ENCODE measurements around the gene TRIL.

TRIL gene

GRCh38 chr7:28984217-28984616 is 26.1 kb upstream of the TRIL start (continued):
- TF ChIP-seq KLF8 (tag by site-specific recombination; IDR thresholded peaks at IDR 0.05) (no peak), ZNF621 (tag by site-specific recombination; IDR thresholded peaks at IDR 0.05) (no peak), ZNF302 (tag by site-specific recombination; IDR thresholded peaks at IDR 0.05; ENCODE audit: low read depth) (no peak), ATF2 (tag by site-specific recombination; IDR thresholded peaks at IDR 0.05; ENCODE audit: low read depth) (no peak), ZNF133 (tag by site-specific recombination; IDR thresholded peaks at IDR 0.05) (no peak), ZNF2 (tag by site-specific recombination; IDR thresholded peaks at IDR 0.05) (no peak), ZNF311 (tag by site-specific recombination; IDR thresholded peaks at IDR 0.05; ENCODE audit: borderline replicate concordance) (no peak), WT1 (tag by site-specific recombination; IDR thresholded peaks at IDR 0.05) (no peak), ZNF341 (tag by site-specific recombination; IDR thresholded peaks at IDR 0.05; ENCODE audit: low read depth) (no peak), ZNF623 (tag by site-specific recombination; IDR thresholded peaks at IDR 0.05) (no peak)
- TF ChIP-seq, protein P1, sequence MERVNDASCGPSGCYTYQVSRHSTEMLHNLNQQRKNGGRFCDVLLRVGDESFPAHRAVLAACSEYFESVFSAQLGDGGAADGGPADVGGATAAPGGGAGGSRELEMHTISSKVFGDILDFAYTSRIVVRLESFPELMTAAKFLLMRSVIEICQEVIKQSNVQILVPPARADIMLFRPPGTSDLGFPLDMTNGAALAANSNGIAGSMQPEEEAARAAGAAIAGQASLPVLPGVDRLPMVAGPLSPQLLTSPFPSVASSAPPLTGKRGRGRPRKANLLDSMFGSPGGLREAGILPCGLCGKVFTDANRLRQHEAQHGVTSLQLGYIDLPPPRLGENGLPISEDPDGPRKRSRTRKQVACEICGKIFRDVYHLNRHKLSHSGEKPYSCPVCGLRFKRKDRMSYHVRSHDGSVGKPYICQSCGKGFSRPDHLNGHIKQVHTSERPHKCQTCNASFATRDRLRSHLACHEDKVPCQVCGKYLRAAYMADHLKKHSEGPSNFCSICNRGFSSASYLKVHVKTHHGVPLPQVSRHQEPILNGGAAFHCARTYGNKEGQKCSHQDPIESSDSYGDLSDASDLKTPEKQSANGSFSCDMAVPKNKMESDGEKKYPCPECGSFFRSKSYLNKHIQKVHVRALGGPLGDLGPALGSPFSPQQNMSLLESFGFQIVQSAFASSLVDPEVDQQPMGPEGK (tag by site-specific recombination; IDR thresholded peaks at IDR 0.05), result no peak

DNA sequence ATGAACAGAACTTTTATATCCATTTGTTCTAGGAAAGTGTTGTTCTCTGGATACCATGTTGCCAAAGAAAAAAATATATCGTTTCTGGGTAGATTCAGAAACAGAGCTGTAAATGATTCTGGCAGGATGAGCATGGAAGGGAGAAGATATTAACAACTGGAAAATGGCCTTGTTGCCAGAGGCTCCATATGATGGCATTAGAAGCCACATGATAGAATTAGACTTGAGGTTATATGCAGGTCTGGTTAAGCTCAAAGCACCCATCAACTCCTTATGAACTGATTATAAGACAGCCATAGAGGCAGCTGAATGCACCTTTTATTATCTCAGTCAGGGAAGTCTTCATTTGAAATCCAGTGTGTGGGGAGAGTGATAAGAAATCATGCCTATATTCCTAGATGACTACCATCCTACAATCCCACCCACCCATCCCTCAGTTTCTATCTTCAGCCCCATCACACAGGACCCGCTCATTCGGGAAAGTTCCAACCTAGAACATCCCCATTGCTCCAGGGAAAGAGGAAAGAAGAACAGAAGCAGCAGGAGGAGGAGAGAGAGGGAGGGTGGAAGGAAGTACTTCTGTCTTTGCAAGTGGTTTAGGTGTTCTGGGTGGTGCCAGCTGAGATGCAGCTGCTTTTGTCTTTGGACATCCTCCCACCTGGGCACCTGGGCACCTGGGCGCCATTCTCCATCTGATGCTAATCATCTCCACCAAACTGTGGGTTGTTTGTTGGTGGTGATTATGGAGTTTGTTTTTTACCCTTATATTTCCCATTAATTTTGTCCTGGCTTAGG is 25.5 kb upstream of the TRIL start:
- ChIA-PET POLR2A (no interaction called here), CTCF (interaction anchor here (0.7 to 1.5 kb wide), 3 partner anchors 8 to 206 kb away, joined by 3 to 5 read pairs (median 3); no protein-coding TSS in a partner anchor)
- Histone ChIP-seq H3K36me3 (ENCODE audit: control insufficient read depth in 2 of 2, insufficient read depth in 1 of 2, low read length in 2 of 2) (no peaks in the 10 kb centered on the region), H3K27ac (ENCODE audit: extremely low read depth, low read depth, low read length) (no peak overlapping the region), H3K4me1 (ENCODE audit: control insufficient read depth, insufficient read depth, low read length) (no peaks in the 10 kb centered on the region; the same call in 1 of the 2 replicates), H3K9me3 (ENCODE audit: control insufficient read depth, insufficient read depth, low read depth, low read length) (no peaks in the 10 kb centered on the region), H3K4me3 (ENCODE audit: low read depth, low read length) (no peak overlapping the region)
- no peak for TF ChIP-seq KLF16 (tag by site-specific recombination; IDR thresholded peaks at IDR 0.05)
- TF ChIP-seq ZNF624 (tag by site-specific recombination; IDR thresholded peaks at IDR 0.05), result no peak
- no peak for TF ChIP-seq ZNF223 (tag by site-specific recombination; IDR thresholded peaks at IDR 0.05)
- TF ChIP-seq ZNF184 (tag by site-specific recombination; IDR thresholded peaks at IDR 0.05), result no peak
- TF ChIP-seq, protein P2, sequence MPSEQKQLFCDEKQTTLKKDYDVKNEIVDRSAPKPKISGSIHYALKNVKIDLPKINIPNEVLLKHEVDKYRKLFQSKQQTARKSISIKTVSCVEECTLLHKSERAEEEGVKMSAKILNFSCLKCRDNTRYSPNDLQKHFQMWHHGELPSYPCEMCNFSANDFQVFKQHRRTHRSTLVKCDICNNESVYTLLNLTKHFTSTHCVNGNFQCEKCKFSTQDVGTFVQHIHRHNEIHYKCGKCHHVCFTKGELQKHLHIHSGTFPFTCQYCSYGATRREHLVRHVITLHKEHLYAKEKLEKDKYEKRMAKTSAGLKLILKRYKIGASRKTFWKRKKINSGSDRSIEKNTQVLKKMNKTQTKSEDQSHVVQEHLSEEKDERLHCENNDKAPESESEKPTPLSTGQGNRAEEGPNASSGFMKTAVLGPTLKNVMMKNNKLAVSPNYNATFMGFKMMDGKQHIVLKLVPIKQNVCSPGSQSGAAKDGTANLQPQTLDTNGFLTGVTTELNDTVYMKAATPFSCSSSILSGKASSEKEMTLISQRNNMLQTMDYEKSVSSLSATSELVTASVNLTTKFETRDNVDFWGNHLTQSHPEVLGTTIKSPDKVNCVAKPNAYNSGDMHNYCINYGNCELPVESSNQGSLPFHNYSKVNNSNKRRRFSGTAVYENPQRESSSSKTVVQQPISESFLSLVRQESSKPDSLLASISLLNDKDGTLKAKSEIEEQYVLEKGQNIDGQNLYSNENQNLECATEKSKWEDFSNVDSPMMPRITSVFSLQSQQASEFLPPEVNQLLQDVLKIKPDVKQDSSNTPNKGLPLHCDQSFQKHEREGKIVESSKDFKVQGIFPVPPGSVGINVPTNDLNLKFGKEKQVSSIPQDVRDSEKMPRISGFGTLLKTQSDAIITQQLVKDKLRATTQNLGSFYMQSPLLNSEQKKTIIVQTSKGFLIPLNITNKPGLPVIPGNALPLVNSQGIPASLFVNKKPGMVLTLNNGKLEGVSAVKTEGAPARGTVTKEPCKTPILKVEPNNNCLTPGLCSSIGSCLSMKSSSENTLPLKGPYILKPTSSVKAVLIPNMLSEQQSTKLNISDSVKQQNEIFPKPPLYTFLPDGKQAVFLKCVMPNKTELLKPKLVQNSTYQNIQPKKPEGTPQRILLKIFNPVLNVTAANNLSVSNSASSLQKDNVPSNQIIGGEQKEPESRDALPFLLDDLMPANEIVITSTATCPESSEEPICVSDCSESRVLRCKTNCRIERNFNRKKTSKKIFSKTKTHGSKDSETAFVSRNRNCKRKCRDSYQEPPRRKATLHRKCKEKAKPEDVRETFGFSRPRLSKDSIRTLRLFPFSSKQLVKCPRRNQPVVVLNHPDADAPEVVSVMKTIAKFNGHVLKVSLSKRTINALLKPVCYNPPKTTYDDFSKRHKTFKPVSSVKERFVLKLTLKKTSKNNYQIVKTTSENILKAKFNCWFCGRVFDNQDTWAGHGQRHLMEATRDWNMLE (tag by site-specific recombination; conservative IDR thresholded peaks at IDR 0.05; ENCODE audit: low read depth), result no peak
- TF ChIP-seq MZF1 (tag by site-specific recombination; IDR thresholded peaks at IDR 0.05; ENCODE audit: borderline replicate concordance), result no peak
- TF ChIP-seq IKZF3 (tag by site-specific recombination; IDR thresholded peaks at IDR 0.05), result no peak
- no peak for TF ChIP-seq PRDM6 (tag by site-specific recombination; IDR thresholded peaks at IDR 0.05)
- no peak for TF ChIP-seq ZBTB21 (tag by site-specific recombination; IDR thresholded peaks at IDR 0.05)
- TF ChIP-seq HIC1 (tag by site-specific recombination; IDR thresholded peaks at IDR 0.05), result no peak
- no peak for TF ChIP-seq ZNF133 (tag by site-specific recombination; IDR thresholded peaks at IDR 0.05)
- no peak for TF ChIP-seq ZBTB8A (tag by site-specific recombination; IDR thresholded peaks at IDR 0.05)
- TF ChIP-seq ZEB2 (tag by site-specific recombination; IDR thresholded peaks at IDR 0.05), result no peak
- TF ChIP-seq PRDM1 (tag by site-specific recombination; IDR thresholded peaks at IDR 0.05), result no peak

Data from HEK293 (cell line).